Common myeloid progenitor, CD34-positive (primary cell): ENCODE data around the gene TRANK1.
A peak's percentile ranks its signal among the peaks of the same experiment; 100 is the strongest.
"Not testable (repeated sequence)": the region's sequence is repeated elsewhere in the genome, so short reads cannot be mapped to it uniquely, and the experiment has no call there.

Experiments
- CTCF ChIA-PET: fragments of 350-600 bp; sonication (Branson Sonifier 250); formaldehyde crosslinking; loops from one replicate; lab custom pipeline; 2021; ENCODE audit warnings: antibody characterized with exemption; lab: Charles Lee
- POLR2A ChIA-PET: fragments of 350-600 bp; sonication (Branson Sonifier 250); formaldehyde crosslinking; loops from one replicate; lab custom pipeline; 2021; ENCODE audit warnings: antibody characterized with exemption; lab: Charles Lee
- DNase-seq, 3 donors: peaks; one replicate each; pipeline versions ENCODE4 v3.0.0 to v3.0.0-alpha.2; 2013
- H3K27ac ChIP-seq, 2 experiments: 1 replicate in 1 of 2; 2 replicates in 1 of 2; pipeline ENCODE4 v1.7.0; 2013; ENCODE audit warnings: inconsistent platforms in 2 of 2, low read length in 2 of 2, mild to moderate bottlenecking in 2 of 2, low read depth in 1 of 2, moderate library complexity in 1 of 2; ENCODE audit not compliant: severe bottlenecking in 2 of 2, insufficient read depth in 1 of 2, poor library complexity in 1 of 2
- H3K27me3 ChIP-seq, 5 experiments: replicated peaks in 2 of 5; 1 replicate in 3 of 5; 2 replicates in 2 of 5; pipeline versions ENCODE4 v1.6.1 to v1.7.0; 2013; ENCODE audit warnings: low read length in 4 of 5, mild to moderate bottlenecking in 2 of 5, moderate library complexity in 2 of 5, inconsistent platforms in 1 of 5; ENCODE audit not compliant: insufficient read depth in 5 of 5, control insufficient read depth in 4 of 5
- H3K36me3 ChIP-seq, 4 experiments: 1 replicate in 2 of 4; 2 replicates in 2 of 4; pipeline versions ENCODE4 v1.6.1 to v1.7.0; 2013; ENCODE audit warnings: low read length in 3 of 4, control low read depth in 1 of 4, mild to moderate bottlenecking in 1 of 4; ENCODE audit not compliant: control insufficient read depth in 4 of 4, insufficient read depth in 4 of 4
- H3K4me1 ChIP-seq, 4 experiments: 1 replicate in 3 of 4; 2 replicates in 1 of 4; pipeline versions ENCODE4 v1.6.1 to v1.7.1; 2013; ENCODE audit warnings: low read length in 3 of 4, mild to moderate bottlenecking in 3 of 4, control low read depth in 1 of 4, inconsistent platforms in 1 of 4, moderate library complexity in 1 of 4; ENCODE audit not compliant: control insufficient read depth in 4 of 4, insufficient read depth in 4 of 4; ENCODE audit errors: control extremely low read depth in 1 of 4
- H3K4me3 ChIP-seq, 7 experiments: 1 replicate in 4 of 7; 2 replicates in 3 of 7; pipeline versions ENCODE4 v1.5.1 to v1.7.0; 2013; ENCODE audit warnings: mild to moderate bottlenecking in 7 of 7, low read length in 6 of 7, moderate library complexity in 6 of 7, inconsistent platforms in 2 of 7, low read depth in 2 of 7, control low read depth in 1 of 7; ENCODE audit not compliant: insufficient read depth in 4 of 7, control insufficient read depth in 1 of 7; ENCODE audit errors: extremely low read depth in 1 of 7
- H3K9me3 ChIP-seq, 5 experiments: 1 replicate in 4 of 5; 2 replicates in 1 of 5; pipeline versions ENCODE4 v1.6.1 to v1.7.1; 2013; ENCODE audit warnings: low read length in 4 of 5, mild to moderate bottlenecking in 2 of 5, inconsistent platforms in 1 of 5, low read depth in 1 of 5, moderate library complexity in 1 of 5; ENCODE audit not compliant: control insufficient read depth in 4 of 5, insufficient read depth in 2 of 5; ENCODE audit errors: control extremely low read depth in 1 of 5
- WGBS: methylation state at CpG from one replicate; pipeline ENCODE4 v1.1.5; 2013; ENCODE audit not compliant: insufficient coverage; 5-methylcytosine and 5-hydroxymethylcytosine counted together

The TRANK1 gene

DNA sequence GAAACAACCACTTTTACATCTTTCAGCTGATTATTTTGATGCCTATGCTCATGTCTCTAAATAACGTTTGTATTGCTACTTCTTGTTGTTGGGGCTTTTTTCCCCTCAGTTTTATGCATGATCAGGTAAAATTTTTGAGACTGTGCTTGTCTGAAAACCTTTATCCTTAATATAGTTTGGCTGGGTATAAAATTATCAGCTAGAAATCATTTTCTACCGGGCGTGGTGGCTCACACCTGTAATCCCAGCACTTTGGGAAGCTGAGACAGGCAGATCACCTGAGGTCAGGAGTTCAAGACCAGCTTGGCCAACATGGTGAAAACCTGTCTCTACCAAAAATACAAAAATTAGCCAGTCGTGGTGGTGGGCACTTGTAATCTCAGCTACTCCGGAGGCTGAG, 3.0 kb upstream of the TRANK1 start:
- not testable (repeated sequence) for DNase-seq, H3K4me3 ChIP-seq, H3K36me3 ChIP-seq, H3K27ac ChIP-seq, H3K27me3 ChIP-seq
- WGBS: 78% methylated on average over 4 of the region's 5 CpGs
- Histone ChIP-seq H3K4me1 (peaks cover 0 to 18% (median 16%) of the 10 kb centered on the region in 4 experiments), H3K9me3 (peaks cover 0 to 11% (median 5%) of the 10 kb centered on the region in 5 experiments)
- POLR2A ChIA-PET: interaction anchor here (0.7 kb wide), 1 partner anchor 40 kb away, joined by 3 read pairs; no protein-coding TSS in a partner anchor
- CTCF ChIA-PET: interaction anchor here (0.6 to 1.9 kb wide), 4 partner anchors 11 to 33 kb away, joined by 3 to 17 read pairs (median 4); no protein-coding TSS in a partner anchor

DNA sequence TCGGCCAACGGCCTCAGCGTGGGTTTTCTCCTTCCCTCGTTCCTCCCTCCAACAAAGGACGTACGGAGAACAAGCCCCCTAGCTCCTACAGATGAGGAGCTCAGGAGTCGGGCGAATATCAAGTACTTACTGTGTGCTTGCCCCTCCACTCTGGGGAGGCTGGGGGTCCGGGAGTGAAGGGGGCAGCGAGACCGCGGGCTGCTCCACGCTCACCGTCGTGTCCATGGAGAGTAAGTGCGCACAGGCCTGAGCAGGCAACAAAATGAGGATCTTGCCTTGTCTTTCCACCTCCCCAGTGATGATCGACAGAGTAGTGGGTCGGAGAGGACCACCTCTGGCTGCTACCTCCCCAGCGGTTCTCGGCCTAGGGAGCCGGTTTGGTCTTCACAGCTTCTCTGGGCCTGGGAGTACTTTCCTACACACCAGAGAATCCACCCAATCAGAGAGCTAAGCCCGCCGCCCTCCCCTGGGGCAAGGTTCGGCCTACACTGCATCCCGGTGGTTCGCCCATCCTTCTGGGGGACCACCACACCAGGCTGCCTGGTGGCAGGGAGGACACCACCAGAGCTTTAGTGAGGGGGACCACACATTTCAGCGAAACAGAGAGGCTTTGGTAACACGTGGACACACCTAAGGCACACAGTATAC, 603 bp upstream of the TRANK1 start:
- Histone ChIP-seq H3K27me3 (no peaks in the 10 kb centered on the region), H3K36me3 (peaks cover 0 to 3% (median 0%) of the 10 kb centered on the region in 4 experiments), H3K9me3 (peaks cover 0 to 11% (median 5%) of the 10 kb centered on the region in 5 experiments), H3K4me3 (peak overlapping the region in 6 of 7 experiments; percentile 74 to 92 (median 84)), H3K4me1 (peaks cover 0 to 18% (median 16%) of the 10 kb centered on the region in 4 experiments), H3K27ac (peak overlapping the region in 1 of 2 experiments; percentile 72)
- ChIA-PET CTCF (interaction anchor here (0.8 to 4.7 kb wide), 11 partner anchors 10 to 268 kb away, joined by 3 to 33 read pairs (median 5); no protein-coding TSS in a partner anchor), POLR2A (interaction anchor here (1.0 to 1.3 kb wide), 3 partner anchors 22 to 48 kb away, joined by 4 to 11 read pairs (median 5); partner anchors contain the start of genes EPM2AIP1 and MLH1)
- 75% methylated on average over 16 of the region's 28 CpGs for WGBS
- no peak for DNase-seq

DNA sequence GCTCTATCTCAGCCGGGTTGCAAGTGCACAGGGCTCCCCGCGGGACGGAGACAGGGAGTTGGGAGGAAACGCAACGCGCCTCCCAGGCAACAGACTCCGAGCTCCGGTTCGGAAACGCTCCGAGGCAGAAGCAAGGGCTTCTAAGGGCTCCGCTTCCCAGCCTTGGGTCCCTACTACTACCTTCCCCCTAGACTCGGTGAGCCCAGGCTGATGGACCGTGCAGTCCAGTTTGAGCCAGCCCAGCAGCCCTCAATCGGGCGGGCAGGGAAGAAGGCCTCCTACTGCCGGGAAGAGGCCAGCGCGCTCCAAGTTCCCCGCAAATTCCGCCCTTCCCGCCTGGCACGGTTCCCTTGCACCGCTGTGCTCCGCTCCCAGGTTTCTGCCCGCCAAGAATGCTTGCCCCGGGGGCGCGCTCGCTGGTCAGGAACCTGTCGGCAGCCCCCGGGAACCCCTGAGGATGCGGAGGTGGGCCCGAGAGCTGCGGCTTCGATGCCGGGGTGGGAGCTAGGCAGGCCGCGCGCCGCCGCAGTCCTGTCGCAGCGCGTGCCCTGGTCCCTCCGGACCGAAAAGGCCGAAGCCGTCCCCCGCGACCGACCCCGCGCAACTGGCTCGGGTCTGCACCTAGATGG, 728 bp downstream of the TRANK1 start:
- 0% methylated on average over 52 of the region's 56 CpGs for WGBS
- peak in 2 of 3 donors; percentile 60 to 72 for DNase-seq
- peaks cover 0 to 18% (median 16%) of the 10 kb centered on the region in 4 experiments for H3K4me1 ChIP-seq
- H3K36me3 ChIP-seq: peaks cover 0 to 3% (median 0%) of the 10 kb centered on the region in 4 experiments
- peaks cover 0 to 11% (median 5%) of the 10 kb centered on the region in 5 experiments for H3K9me3 ChIP-seq
- H3K27me3 ChIP-seq: no peaks in the 10 kb centered on the region
- peak overlapping the region; percentile 70 to 92 (median 84) for H3K4me3 ChIP-seq
- POLR2A ChIA-PET: interaction anchor here (0.6 to 1.3 kb wide), 5 partner anchors 12 to 290 kb away, joined by 3 to 5 read pairs (median 3); partner anchors contain the start of genes EPM2AIP1 and MLH1
- H3K27ac ChIP-seq: peak overlapping the region; percentile 40 to 72
- CTCF ChIA-PET: interaction anchor here (0.7 to 4.7 kb wide), 16 partner anchors 10 to 269 kb away, joined by 3 to 33 read pairs (median 4); no protein-coding TSS in a partner anchor

DNA sequence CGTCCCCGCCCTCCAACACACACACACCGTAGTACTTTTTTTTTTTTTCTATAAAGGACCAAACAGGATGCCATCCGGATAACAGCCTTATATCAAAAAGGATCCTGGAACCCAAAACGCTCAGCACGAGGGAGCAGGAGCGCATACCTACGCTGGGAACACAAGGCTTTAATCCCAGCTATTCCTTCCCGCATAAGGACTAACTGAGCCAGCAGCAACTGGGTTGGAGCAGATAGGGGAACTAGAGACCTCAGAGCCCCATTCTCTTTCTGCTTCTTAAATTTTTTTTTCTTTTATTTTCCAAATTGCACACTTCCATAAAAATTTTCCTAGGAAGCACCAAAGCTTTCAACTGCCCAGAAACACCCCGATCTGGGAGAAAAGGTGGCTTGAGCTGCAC, 1.3 kb downstream of the TRANK1 start:
- CTCF ChIA-PET: interaction anchor here (0.7 to 4.7 kb wide), 12 partner anchors 10 to 48 kb away, joined by 3 to 33 read pairs (median 6); no protein-coding TSS in a partner anchor
- peaks cover 0 to 11% (median 5%) of the 10 kb centered on the region in 5 experiments for H3K9me3 ChIP-seq
- DNase-seq: no peak
- H3K4me1 ChIP-seq: peaks cover 0 to 18% (median 16%) of the 10 kb centered on the region in 4 experiments
- H3K36me3 ChIP-seq: peaks cover 0 to 3% (median 0%) of the 10 kb centered on the region in 4 experiments
- no peaks in the 10 kb centered on the region for H3K27me3 ChIP-seq
- peak overlapping the region; percentile 40 to 72 for H3K27ac ChIP-seq
- WGBS: 5% methylated on average over 3 of the region's 10 CpGs
- H3K4me3 ChIP-seq: peak overlapping the region; percentile 70 to 92 (median 84)
- POLR2A ChIA-PET: interaction anchor here (0.6 kb wide), 2 partner anchors 11 to 291 kb away, joined by 3 read pairs; no protein-coding TSS in a partner anchor

DNA sequence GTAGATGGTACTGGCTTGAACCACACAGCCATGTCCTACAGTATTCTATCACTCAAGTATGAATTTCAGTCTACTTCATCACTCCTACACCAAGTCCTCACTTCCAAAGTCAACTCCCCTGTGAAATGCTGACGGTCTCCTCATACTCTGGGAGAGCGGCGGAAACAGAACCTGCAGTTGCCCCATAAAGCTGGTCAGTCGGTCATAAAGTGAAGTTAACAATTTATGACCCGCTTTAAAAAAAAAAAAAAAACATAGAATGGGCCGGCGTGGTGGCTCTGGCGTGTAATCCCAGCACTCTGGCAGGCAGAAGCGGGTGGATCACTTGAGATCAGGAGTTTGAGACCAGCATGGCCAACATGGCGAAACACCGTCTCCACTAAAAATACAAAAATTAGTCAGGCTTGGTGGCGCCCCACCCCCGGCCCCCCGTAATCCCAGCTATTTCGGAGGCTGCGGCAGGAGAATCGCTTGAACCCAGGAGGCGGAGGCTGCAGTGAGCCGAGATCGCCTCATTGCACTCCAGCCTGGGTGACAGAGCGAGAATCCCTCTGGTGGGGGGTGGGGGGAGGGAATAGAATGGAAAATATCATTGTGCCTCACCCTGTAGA, 2.1 kb downstream of the TRANK1 start:
- H3K4me3 ChIP-seq: peak overlapping the region in 1 of 7 experiments; percentile 92
- no peaks in the 10 kb centered on the region for H3K27me3 ChIP-seq
- peaks cover 0 to 18% (median 16%) of the 10 kb centered on the region in 4 experiments for H3K4me1 ChIP-seq
- no peak for DNase-seq
- H3K36me3 ChIP-seq: peaks cover 0 to 3% (median 0%) of the 10 kb centered on the region in 4 experiments
- POLR2A ChIA-PET: no interaction called here
- no peak overlapping the region for H3K27ac ChIP-seq
- WGBS: 99% methylated on average over 11 of the region's 21 CpGs
- H3K9me3 ChIP-seq: peaks cover 0 to 6% (median 2%) of the 10 kb centered on the region in 5 experiments
- CTCF ChIA-PET: interaction anchor here (0.6 to 4.7 kb wide), 10 partner anchors 9 to 86 kb away, joined by 3 to 33 read pairs (median 6); no protein-coding TSS in a partner anchor

DNA sequence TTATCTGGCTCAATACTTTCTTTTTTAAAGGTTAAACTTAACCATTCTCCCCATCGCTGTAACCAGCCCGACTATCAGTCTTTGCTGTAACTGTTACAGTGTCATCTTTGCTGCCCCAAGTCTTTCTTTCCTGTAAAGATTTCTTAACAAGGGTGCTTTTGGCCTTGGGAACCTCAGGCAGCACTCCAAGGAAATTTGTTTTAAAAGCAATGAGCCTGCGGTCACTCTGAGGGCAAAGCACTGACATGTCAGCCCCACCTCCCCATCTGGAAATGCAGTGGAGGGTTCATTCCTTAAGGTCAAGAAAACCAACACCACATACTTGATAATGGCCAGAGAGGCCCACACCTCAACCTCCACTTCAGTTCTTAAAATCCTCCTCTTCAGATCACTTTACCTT, 3.2 kb downstream of the TRANK1 start:
- Histone ChIP-seq H3K27me3 (no peaks in the 10 kb centered on the region), H3K36me3 (peaks cover 0 to 3% (median 0%) of the 10 kb centered on the region in 4 experiments), H3K4me3 (no peak overlapping the region), H3K4me1 (peaks cover 0 to 18% (median 16%) of the 10 kb centered on the region in 4 experiments), H3K9me3 (peaks cover 0 to 4% (median 0%) of the 10 kb centered on the region in 5 experiments), H3K27ac (no peak overlapping the region)
- DNase-seq: no peak
- ChIA-PET CTCF (interaction anchor here (1.5 kb wide), 1 partner anchor 24 kb away, joined by 3 read pairs; no protein-coding TSS in a partner anchor), POLR2A (no interaction called here)
- WGBS: 100% methylated on average over 3 of the region's 3 CpGs
